HG02763 (cell line): Measurements from ENCODE around the gene FBXW10.
"Not testable (repeated sequence)": the region's sequence is repeated elsewhere in the genome, so short reads cannot be mapped to it uniquely, and the experiment has no call there.

Experiments
- ATAC-seq: cut with Tn5 transposase; IDR thresholded peaks from one replicate; pipeline ENCODE4 v1.9.1; 2021; ENCODE audit warnings: mild to moderate bottlenecking, moderate library complexity; ENCODE audit not compliant: unreplicated experiment

Gene FBXW10, protein sequence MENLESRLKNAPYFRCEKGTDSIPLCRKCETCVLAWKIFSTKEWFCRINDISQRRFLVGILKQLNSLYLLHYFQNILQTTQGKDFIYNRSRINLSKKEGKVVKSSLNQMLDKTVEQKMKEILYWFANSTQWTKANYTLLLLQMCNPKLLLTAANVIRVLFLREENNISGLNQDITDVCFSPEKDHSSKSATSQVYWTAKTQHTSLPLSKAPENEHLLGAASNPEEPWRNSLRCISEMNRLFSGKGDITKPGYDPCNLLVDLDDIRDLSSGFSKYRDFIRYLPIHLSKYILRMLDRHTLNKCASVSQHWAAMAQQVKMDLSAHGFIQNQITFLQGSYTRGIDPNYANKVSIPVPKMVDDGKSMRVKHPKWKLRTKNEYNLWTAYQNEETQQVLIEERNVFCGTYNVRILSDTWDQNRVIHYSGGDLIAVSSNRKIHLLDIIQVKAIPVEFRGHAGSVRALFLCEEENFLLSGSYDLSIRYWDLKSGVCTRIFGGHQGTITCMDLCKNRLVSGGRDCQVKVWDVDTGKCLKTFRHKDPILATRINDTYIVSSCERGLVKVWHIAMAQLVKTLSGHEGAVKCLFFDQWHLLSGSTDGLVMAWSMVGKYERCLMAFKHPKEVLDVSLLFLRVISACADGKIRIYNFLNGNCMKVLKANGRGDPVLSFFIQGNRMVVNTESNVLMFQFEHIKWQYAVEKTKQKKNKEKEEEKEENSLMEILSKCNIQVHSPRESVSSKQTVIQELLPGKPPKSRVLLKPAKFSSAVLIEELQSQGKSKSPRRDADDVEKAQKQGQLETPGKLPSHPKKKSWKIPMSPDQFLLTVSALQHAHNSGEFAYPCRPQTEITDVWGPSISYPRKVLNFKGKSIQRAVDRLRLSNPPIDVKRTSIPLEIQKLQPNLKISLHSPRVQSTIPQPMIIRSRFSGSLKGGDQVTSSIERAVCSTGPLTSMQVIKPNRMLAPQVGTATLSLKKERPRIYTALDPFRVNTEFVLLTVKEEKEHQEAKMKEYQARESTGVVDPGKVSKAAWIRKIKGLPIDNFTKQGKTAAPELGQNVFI

DNA sequence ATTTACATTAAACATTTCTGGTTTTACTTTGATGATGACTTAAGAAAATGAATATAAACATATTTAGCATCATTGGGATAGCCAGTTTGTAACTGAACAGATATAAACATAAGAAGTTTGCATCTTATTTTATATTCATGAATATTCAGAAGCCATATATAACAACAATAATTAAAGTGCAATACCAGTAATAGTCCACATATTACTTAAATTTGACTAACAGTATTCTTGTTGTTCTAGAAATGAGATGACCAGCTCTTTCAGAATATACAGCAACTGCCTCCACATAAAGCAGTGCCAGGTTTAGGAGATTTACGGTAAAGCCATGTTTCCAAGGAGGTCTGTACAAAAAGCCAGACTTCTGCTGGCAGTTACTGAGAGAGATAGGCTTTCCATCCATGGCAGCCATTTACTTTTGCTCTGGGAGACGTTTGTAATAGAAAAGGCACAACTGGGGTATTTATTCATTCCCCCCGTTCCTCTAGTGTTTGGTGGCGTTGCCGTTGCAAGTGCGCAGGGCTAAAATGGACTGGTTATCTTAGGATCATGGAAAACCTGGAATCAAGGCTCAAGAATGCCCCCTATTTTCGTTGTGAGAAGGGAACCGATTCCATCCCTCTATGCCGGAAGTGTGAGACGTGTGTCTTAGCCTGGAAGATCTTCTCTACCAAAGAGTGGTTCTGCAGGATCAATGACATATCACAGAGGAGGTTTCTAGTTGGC is at the start of gene FBXW10:
Gene FBXW10, plus strand, starts transcription at position 356 of the 723 bp plus-strand sequence. Its CDS starts 191 bp downstream, at position 547.
- not testable (repeated sequence) for ATAC-seq

DNA sequence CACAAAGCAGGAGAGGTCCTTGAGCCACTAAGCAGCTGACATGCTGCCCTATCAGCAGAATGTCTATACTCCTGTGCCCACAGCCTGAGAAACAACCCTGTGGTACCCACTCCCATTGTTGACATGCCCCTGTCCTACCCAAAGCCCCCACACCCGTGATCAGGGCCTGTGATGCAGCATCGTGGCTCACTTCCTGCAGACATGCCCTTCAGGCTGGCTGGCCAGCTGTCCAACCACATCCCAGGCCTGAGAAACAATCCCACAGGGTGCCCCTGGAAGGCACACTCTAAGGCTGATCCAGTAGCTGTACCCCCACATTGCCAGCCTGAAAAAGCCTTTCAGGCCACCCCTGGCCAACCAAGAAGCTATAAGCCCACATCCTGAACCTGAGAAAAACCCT is 48.7 kb upstream of the FBXW10 start:
- ATAC-seq, result not testable (repeated sequence)

- ATAC-seq, result not testable (repeated sequence)
Measured at GRCh38 chr17:18698473-18699103, 45.3 kb upstream of the FBXW10 start.

- ATAC-seq, result not testable (repeated sequence)
Measured at GRCh38 chr17:18705955-18706354, 37.9 kb upstream of the FBXW10 start.

GRCh38 chr17:18708215-18708614 is 35.6 kb upstream of the FBXW10 start:
- ATAC-seq, result not testable (repeated sequence)

DNA sequence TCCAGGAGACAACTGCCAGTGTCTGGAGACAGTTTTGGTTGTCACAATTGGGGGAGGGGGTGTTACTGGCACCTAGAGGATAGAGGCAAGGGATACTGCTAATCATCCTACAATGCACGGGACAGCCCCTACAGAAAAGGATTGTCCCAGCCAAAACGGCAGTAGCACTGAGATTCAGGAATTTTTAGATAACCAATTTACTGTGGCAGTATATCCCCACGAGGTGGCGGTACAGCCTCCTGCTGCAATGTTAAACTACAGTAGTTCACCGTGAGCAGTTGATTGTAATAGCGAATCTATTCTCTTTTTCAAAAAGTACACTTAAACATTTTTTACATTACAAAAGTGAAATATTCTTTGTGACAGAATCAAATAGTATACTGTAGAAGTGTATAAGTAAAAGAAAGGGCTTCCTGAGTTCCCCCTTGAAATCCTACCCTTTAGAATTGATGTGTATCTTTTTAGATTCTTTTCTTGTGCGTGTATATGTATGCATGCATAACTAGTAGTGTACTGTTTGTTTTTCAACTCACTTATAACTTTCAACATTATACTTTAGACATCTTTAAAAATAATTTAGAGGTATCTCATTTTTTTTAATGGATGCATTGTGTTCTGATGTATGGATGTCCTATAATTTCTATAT is 31.4 kb upstream of the FBXW10 start:
- ATAC-seq, result not testable (repeated sequence)

DNA sequence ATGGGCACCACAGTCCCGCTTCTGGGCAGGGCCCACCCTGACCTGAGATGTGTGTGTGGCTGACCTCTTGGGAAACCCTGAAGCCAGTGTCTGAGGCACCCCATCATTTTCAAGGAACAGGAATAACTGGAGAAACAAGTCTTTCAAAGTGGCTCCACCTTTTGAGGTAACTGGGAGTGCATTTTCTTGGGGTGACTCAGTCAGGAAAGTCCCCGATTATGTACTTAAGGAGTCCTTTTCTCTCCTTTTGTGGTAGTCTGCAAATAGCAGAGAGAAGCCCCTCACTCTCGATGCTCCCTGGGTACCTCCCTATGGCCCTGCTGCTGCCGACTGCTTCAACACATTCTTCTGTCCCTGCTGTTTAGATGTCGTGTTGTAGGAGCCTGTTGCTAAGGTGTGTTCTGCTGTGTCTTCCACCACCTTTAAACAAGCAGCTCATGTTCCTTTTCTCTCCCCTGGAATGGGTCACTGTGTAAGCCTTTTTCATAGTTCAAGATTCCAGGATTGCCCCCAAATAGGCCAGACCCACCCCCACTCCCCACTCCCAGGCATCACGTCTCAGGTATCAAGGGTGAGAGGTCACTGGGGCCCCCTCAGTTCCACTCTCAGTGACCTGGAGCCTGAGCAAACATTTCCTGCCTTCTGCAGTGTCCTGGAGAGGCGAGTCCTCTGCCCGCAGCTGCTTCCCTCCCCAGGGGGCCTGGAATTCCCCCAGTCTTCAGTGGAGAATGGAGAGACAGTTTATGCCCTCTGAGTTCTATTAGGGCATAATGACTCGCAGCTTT is 25.0 kb upstream of the FBXW10 start:
- not testable (repeated sequence) for ATAC-seq

GRCh38 chr17:18719428-18720110 is 24.3 kb upstream of the FBXW10 start:
- ATAC-seq, result not testable (repeated sequence)

GRCh38 chr17:18721775-18722547 is 21.9 kb upstream of the FBXW10 start:
- not testable (repeated sequence) for ATAC-seq

- ATAC-seq, result not testable (repeated sequence)
Measured at GRCh38 chr17:18722612-18723011, 21.2 kb upstream of the FBXW10 start.

- ATAC-seq, result not testable (repeated sequence)
Measured at GRCh38 chr17:18723509-18723908, 20.3 kb upstream of the FBXW10 start.

DNA sequence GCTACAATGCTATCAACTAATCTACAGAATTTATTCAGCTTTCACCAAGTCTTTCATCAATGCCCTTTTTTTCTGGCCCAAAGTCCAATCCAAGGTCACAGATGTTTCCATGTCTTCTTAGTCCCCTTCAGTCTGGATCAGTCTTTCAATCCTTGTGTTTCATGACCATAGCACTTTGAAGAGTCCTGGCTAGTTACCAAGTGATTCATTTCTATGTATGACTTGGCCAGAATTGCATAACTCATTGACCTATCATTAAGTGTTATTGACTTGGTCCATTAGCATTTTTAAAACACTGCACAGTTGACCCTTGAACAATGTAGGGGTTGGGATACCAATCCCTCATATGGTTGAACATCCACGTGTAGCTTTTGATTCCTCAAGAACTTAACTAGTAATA is 11.4 kb upstream of the FBXW10 start:
- ATAC-seq, result not testable (repeated sequence)

- ATAC-seq, result not testable (repeated sequence)
Measured at GRCh38 chr17:18733350-18733749, 10.5 kb upstream of the FBXW10 start.

GRCh38 chr17:18739616-18740391 is 4.0 kb upstream of the FBXW10 start:
- not testable (repeated sequence) for ATAC-seq

- ATAC-seq, result not testable (repeated sequence)
Measured at GRCh38 chr17:18741228-18741627, 2.6 kb upstream of the FBXW10 start.

DNA sequence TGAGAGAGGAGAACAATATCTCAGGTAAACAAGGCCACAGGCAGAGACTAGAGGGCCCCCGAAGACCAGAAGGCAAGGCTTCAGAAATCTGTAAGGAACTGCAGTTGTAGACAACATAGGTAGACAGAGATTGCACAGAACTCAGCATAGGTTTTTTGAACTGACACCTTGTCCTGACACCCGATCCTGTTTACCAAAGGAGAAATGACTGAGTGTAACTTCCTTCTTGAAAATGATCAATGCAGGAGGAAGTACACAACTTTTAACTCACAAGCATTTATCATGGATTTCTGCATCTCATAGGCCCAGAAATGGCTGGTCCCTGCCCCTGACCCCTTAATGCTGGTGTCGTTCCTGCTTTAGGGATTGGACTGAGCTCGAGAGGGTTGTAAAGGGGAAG is 872 bp downstream of the FBXW10 start:
- ATAC-seq, result not testable (repeated sequence)

- ATAC-seq, result not testable (repeated sequence)
Measured at GRCh38 chr17:18746551-18746950, 2.7 kb downstream of the FBXW10 start.
